ENCODE measurements around the gene FAM161B. TPM values are rescaled to one million over a fixed set of nuclear protein-coding genes. Genes with fewer than 3 reads are reported as not detected.
"Not testable (repeated sequence)": the region's sequence is repeated elsewhere in the genome, so short reads cannot be mapped to it uniquely, and the experiment has no call there.

Gene FAM161B
- total RNA-seq, 6 donors from 2014 or later, result 2.6 to 6.2 (median 4.0) TPM

DNA sequence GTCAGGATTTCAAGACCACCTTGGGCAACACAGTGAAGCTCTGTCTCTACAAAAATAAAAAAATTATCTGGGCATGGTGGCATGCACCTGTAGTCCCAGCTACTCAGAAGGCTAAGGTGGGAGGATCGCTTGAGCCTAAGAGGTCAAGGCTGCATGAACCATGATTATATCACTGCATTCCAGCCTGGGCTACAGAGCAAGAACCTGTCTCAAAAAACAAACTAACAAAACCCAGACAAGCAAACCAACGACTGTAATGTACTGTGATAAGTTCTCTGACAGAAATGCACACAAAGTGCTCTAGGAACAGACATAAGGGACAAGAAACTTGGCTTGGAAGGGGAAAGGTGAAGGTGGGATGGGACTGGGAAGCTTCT lies 46.8 kb upstream of the FAM161B start:
- Histone ChIP-seq H3K4me1 (no peaks in the 10 kb centered on the region), H3K36me3 (peaks cover 2 to 20% (median 7%) of the 10 kb centered on the region in 4 donors), H3K27me3 (no peaks in the 10 kb centered on the region), H3K27ac (no peak overlapping the region), H3K4me3 (no peak overlapping the region), H3K9me3 (no peaks in the 10 kb centered on the region)
- DNase-seq (no peak), ATAC-seq (ENCODE audit: low FRiP score in 2 of 2) (no peak)
- TF ChIP-seq POLR2AphosphoS5 (IDR thresholded peaks at IDR 0.05) (no peak), POLR2A (IDR thresholded peaks at IDR 0.05) (no peak), EP300 (IDR thresholded peaks at IDR 0.05) (no peak)
- TF ChIP-seq, protein P1, sequence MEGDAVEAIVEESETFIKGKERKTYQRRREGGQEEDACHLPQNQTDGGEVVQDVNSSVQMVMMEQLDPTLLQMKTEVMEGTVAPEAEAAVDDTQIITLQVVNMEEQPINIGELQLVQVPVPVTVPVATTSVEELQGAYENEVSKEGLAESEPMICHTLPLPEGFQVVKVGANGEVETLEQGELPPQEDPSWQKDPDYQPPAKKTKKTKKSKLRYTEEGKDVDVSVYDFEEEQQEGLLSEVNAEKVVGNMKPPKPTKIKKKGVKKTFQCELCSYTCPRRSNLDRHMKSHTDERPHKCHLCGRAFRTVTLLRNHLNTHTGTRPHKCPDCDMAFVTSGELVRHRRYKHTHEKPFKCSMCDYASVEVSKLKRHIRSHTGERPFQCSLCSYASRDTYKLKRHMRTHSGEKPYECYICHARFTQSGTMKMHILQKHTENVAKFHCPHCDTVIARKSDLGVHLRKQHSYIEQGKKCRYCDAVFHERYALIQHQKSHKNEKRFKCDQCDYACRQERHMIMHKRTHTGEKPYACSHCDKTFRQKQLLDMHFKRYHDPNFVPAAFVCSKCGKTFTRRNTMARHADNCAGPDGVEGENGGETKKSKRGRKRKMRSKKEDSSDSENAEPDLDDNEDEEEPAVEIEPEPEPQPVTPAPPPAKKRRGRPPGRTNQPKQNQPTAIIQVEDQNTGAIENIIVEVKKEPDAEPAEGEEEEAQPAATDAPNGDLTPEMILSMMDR (IDR thresholded peaks at IDR 0.05), result no peak
- 61 to 73% methylated on average over 2 of the region's 2 CpGs for WGBS, 2 donors

DNA sequence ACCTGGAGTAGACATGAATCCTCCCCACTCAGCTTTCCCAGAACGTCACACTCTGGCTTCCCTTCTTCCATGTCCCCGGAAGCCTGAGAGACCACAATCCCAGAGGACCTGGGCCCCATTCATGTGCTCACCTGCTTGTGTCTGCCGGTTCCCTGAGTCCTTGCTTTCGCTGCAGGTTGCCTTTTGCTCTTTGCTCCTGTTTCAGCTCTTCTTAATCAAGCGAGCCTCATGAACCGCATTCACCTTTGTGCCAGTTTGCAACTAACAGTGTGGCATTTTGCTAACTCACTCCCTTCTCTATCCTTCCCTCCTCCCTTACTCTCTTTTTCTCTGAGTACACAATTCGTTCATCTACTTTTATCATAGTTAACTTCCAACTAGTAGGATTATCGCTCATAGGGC lies 46.1 kb upstream of the FAM161B start:
- 94 to 97% methylated on average over 7 to 8 of the region's 8 CpGs for WGBS, 2 donors
- no peak for DNase-seq
- Histone ChIP-seq H3K4me1 (no peaks in the 10 kb centered on the region), H3K4me3 (no peak overlapping the region), H3K36me3 (peaks cover 2 to 20% (median 7%) of the 10 kb centered on the region in 4 donors), H3K27me3 (no peaks in the 10 kb centered on the region), H3K9me3 (no peaks in the 10 kb centered on the region), H3K27ac (no peak overlapping the region)
- TF ChIP-seq POLR2AphosphoS5 (IDR thresholded peaks at IDR 0.05) (no peak), POLR2A (IDR thresholded peaks at IDR 0.05) (no peak), EP300 (IDR thresholded peaks at IDR 0.05) (no peak)
- TF ChIP-seq, protein P1 (IDR thresholded peaks at IDR 0.05), result no peak
- ATAC-seq (ENCODE audit: low FRiP score in 2 of 2), result no peak

DNA sequence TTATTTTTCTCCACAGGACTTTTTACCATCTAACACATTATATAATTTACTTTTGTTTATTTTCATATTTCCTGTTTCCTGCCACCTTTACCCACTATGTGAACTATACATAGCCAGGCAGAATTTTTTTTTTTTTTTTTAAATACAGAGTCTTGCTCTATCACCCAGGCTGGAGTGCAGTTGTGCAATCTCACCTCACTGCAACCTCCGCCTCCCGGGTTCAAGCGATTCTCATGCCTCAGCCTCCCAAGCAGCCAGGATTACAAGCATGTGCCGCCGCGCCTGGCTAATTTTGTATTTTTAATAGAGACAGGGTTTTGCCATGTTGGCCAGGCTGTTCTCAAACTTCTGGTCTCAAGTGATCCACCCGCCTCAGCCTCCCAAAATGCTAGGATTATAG lies 45.0 kb upstream of the FAM161B start:
- H3K36me3 ChIP-seq, result peaks cover 2 to 20% (median 7%) of the 10 kb centered on the region in 4 donors
- 87 to 94% methylated on average over 7 of the region's 7 CpGs for WGBS, 2 donors
- not testable (repeated sequence) for H3K4me3 ChIP-seq

DNA sequence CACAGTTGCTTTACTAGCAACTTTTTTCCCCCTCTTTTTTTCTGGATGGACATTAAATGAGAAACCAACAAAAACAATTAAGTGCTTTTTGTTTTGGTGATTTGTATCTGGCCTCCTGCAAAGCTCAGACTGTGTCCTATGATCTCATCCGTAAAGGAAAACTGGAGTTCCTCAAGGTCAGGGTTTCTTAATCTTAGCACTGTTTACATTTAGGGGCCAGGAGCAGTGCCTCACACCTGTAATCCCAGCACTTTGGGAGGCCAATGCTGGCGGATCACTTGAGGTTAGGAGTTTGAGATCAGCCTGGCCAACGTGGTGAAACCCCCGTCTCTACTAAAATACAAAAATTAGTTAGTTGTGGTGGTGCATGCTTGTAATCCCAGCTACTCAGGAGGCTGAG lies 41.2 kb upstream of the FAM161B start:
- H3K4me3 ChIP-seq, result no peak overlapping the region
- H3K36me3 ChIP-seq, result peaks cover 0 to 20% (median 7%) of the 10 kb centered on the region in 4 donors
- ATAC-seq (ENCODE audit: low FRiP score in 2 of 2) (no peak), DNase-seq (no peak)
- no peak overlapping the region for H3K27ac ChIP-seq
- WGBS, 2 donors, result 80 to 87% methylated on average over 4 of the region's 4 CpGs
- no peaks in the 10 kb centered on the region for H3K27me3 ChIP-seq
- no peaks in the 10 kb centered on the region for H3K4me1 ChIP-seq
- no peaks in the 10 kb centered on the region for H3K9me3 ChIP-seq
- no peak for TF ChIP-seq EP300 (IDR thresholded peaks at IDR 0.05)
- TF ChIP-seq POLR2AphosphoS5 (IDR thresholded peaks at IDR 0.05), result no peak
- no peak for TF ChIP-seq POLR2A (IDR thresholded peaks at IDR 0.05)
- TF ChIP-seq, protein P1 (IDR thresholded peaks at IDR 0.05), result no peak

More for the DNA sequence above, 45.0 kb upstream of the FAM161B start:
- H3K4me1 ChIP-seq; H3K27ac ChIP-seq; H3K27me3 ChIP-seq; DNase-seq; H3K9me3 ChIP-seq; ATAC-seq (ENCODE audit: low FRiP score in 2 of 2): not testable (repeated sequence)

DNA sequence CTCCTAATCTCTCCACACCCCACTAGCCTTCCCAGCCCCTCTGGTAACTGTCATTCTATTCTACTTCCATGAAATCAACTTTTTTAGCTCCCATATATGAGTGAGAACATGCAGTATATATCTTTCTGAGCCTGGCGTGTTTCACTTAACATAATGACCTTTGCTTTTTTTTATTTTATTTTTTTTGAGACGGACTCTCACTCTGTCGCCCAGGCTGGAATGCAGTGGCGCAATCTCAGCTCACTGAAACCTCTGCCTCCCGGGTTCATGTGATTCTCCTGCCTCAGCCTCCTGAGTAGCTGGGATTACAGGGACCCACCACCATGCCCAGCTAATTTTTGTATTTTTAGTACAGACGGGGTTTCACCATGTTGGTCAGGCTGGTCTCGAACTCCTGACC lies 38.8 kb upstream of the FAM161B start:
- not testable (repeated sequence) for H3K27me3 ChIP-seq; ATAC-seq (ENCODE audit: low FRiP score in 2 of 2); H3K4me1 ChIP-seq; H3K9me3 ChIP-seq; H3K4me3 ChIP-seq; H3K27ac ChIP-seq; DNase-seq
- 65 to 80% methylated on average over 6 to 7 of the region's 7 CpGs for WGBS, 2 donors
- H3K36me3 ChIP-seq, result peaks cover 0 to 37% (median 9%) of the 10 kb centered on the region in 4 donors

DNA sequence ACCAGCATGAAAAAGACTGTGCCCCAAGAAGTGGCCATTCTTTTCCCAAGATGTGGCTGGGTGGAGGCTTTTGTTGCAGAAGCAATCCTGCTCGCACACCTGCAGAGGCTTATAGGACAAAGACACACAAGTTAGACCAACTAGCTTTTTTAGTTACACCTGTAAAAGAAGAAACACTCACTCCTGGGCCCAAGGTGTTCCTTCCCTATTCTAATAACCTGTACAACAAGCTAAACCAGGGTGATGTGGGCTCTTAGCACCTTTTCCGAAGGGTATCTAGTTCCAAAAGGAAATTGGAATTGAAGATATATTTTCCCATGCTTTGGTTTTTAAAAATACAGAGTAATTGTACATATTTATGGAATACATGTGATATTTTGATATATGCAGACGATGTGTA lies 38.2 kb upstream of the FAM161B start:
- WGBS, 2 donors, result 88 to 92% methylated on average over 3 of the region's 3 CpGs
- Histone ChIP-seq H3K27me3 (no peaks in the 10 kb centered on the region), H3K36me3 (peaks cover 0 to 37% (median 9%) of the 10 kb centered on the region in 4 donors), H3K27ac (no peak overlapping the region), H3K9me3 (no peaks in the 10 kb centered on the region), H3K4me1 (no peaks in the 10 kb centered on the region), H3K4me3 (no peak overlapping the region)
- TF ChIP-seq EP300 (IDR thresholded peaks at IDR 0.05), result no peak
- no peak for TF ChIP-seq POLR2A (IDR thresholded peaks at IDR 0.05)
- TF ChIP-seq, protein P1 (IDR thresholded peaks at IDR 0.05), result no peak
- TF ChIP-seq POLR2AphosphoS5 (IDR thresholded peaks at IDR 0.05), result no peak
- ATAC-seq (ENCODE audit: low FRiP score in 2 of 2) (no peak), DNase-seq (no peak)
